SU-DHL-6 (cell line): ENCODE results near the gene HEYL.

Experiments used
- H2AFZ ChIP-seq: fragments of 200-600 bp; sonication (generic); 2 replicates; pipeline ENCODE4 v1.6.1; 2014; ENCODE audit warnings: low read depth, mild to moderate bottlenecking, moderate library complexity, mixed read lengths, antibody characterized with exemption, low read length; ENCODE audit not compliant: severe bottlenecking
- H3F3A ChIP-seq: fragments of 200-600 bp; shearing (Covaris generic); 2 replicates; pipeline ENCODE4 v1.6.0; 2016; ENCODE audit warnings: antibody characterized with exemption, mild to moderate bottlenecking; ENCODE audit not compliant: insufficient read depth
- H3K27ac ChIP-seq: fragments of 200-600 bp; sonication (generic); 2 replicates; pipeline ENCODE4 v1.5.1; 2016; ENCODE audit warnings: low read depth, mild to moderate bottlenecking, low read length, moderate library complexity, mixed read lengths
- H3K27me3 ChIP-seq: fragments of 200-600 bp; sonication (generic), shearing (Covaris generic); 2 replicates; pipeline ENCODE4 v1.6.0; 2014; ENCODE audit warnings: mild to moderate bottlenecking, low read length
- H3K36me3 ChIP-seq: fragments of 200-600 bp; sonication (generic); 2 replicates; pipeline ENCODE4 v1.6.1; 2014; ENCODE audit warnings: mild to moderate bottlenecking, low read length, mixed read lengths
- H3K4me2 ChIP-seq: fragments of 300-600, 200-600 bp; shearing (Covaris generic), sonication (generic); 2 replicates; pipeline ENCODE4 v1.6.0; 2014; ENCODE audit warnings: low read length, low read depth, mild to moderate bottlenecking; ENCODE audit not compliant: poor library complexity, severe bottlenecking
- H3K4me3 ChIP-seq: fragments of 200-600 bp; sonication (generic); 2 replicates; pipeline ENCODE4 v1.5.1; 2014; ENCODE audit warnings: antibody characterized with exemption, low read length, mild to moderate bottlenecking, mixed read lengths; ENCODE audit not compliant: insufficient read depth, poor library complexity, severe bottlenecking
- H3K79me2 ChIP-seq: fragments of 200-600 bp; sonication (generic); 2 replicates; pipeline ENCODE4 v1.6.1; 2014; ENCODE audit warnings: mild to moderate bottlenecking, low read length, moderate library complexity; ENCODE audit not compliant: insufficient read depth
- H3K9ac ChIP-seq: fragments of 200-600 bp; sonication (generic); 2 replicates; pipeline ENCODE4 v1.7.0; 2014; ENCODE audit warnings: mild to moderate bottlenecking, low read length
- H3K9me2 ChIP-seq: fragments of 200-600 bp; sonication (generic); replicated peaks from 2 replicates; pipeline ENCODE4 v1.6.1; 2014; ENCODE audit warnings: low read length; ENCODE audit not compliant: insufficient read depth
- H3K9me3 ChIP-seq: fragments of 200-600 bp; sonication (generic); 2 replicates; pipeline ENCODE4 v1.6.1; 2014; ENCODE audit warnings: low read length, mixed read lengths; ENCODE audit not compliant: insufficient read depth
- H4K20me1 ChIP-seq: fragments of 200-600 bp; sonication (generic); 2 replicates; pipeline ENCODE4 v1.6.1; 2014; ENCODE audit warnings: low read depth, mild to moderate bottlenecking, antibody characterized with exemption, low read length, moderate library complexity, mixed read lengths
- EZH2phosphoT487 ChIP-seq: fragments of 200-600 bp; sonication (generic), shearing (Covaris generic); conservative IDR thresholded peaks from 2 replicates; pipeline ENCODE4 v1.6.1; 2018; ENCODE audit warnings: mild to moderate bottlenecking, antibody characterized with exemption, low read length, moderate library complexity, mixed read lengths
- TF ChIP-seq, protein P1 (sequence below): fragments of 200-600 bp; sonication (generic); IDR thresholded peaks from one replicate; pipeline ENCODE4 v1.5.1; 2017; ENCODE audit warnings: antibody characterized with exemption, mild to moderate bottlenecking, low read length, moderate library complexity; ENCODE audit not compliant: insufficient read depth, poor library complexity, severe bottlenecking

The HEYL gene

DNA sequence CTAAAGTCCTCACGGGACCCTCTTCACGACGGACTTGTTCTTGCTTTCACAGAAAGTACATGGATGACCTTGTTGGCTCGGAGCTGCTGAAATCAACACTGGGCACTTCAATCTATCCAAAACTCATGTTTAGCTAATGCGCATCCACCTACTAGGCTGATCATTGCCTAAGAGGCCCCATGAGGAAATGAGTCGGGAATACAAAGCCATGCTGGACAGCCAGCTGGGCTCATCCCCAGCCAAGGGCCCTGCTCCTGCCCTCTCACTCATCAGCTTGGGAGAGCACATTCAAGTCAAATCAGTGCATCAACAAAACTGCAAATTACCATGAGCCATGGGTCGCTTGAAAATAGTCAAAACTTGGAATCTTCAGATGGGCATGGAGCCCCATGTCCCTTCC is 14.8 kb upstream of the HEYL start:
- TF ChIP-seq EZH2phosphoT487: no peak
- TF ChIP-seq, protein P1, sequence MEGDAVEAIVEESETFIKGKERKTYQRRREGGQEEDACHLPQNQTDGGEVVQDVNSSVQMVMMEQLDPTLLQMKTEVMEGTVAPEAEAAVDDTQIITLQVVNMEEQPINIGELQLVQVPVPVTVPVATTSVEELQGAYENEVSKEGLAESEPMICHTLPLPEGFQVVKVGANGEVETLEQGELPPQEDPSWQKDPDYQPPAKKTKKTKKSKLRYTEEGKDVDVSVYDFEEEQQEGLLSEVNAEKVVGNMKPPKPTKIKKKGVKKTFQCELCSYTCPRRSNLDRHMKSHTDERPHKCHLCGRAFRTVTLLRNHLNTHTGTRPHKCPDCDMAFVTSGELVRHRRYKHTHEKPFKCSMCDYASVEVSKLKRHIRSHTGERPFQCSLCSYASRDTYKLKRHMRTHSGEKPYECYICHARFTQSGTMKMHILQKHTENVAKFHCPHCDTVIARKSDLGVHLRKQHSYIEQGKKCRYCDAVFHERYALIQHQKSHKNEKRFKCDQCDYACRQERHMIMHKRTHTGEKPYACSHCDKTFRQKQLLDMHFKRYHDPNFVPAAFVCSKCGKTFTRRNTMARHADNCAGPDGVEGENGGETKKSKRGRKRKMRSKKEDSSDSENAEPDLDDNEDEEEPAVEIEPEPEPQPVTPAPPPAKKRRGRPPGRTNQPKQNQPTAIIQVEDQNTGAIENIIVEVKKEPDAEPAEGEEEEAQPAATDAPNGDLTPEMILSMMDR: no peak
- Histone ChIP-seq H3K27me3 (no peaks in the 10 kb centered on the region), H3K9ac (no peak overlapping the region)

DNA sequence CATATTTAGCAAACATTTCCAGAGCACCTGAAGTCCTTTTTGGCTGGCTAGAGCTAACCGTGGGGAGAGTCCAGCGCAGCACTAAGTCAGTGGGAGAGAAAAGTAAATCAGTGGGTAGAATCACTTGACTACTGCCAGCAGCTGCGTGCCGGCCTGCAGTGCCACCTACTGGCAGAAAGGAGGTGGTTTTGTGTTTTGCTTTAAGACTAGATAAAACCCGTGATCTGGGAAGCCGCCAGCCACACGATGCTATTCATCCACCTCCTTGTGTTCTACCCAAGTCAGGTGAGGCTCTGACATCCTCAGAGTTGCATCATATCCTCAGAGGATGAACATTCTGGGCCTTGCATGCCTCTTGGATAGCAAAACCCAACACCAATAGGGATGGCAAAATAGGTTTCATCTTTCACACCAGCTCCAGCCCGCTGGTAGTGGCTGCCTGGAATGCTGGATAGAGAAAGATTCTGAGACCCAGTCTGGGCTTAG is 14.1 kb upstream of the HEYL start:
- Histone ChIP-seq H2AFZ (no peak overlapping the region), H3K9me3 (no peaks in the 10 kb centered on the region), H3K27ac (no peak overlapping the region)

More for the DNA sequence above, 14.8 kb upstream of the HEYL start:
- H4K20me1 ChIP-seq: no peaks in the 10 kb centered on the region
- H3K36me3 ChIP-seq: no peaks in the 10 kb centered on the region
- H3F3A ChIP-seq: no peaks in the 10 kb centered on the region
- no peak overlapping the region for H3K4me3 ChIP-seq
- no peaks in the 10 kb centered on the region for H3K79me2 ChIP-seq
- H3K9me2 ChIP-seq: no peaks in the 10 kb centered on the region
- H3K27ac ChIP-seq: no peak overlapping the region
- no peak overlapping the region for H2AFZ ChIP-seq
- no peak overlapping the region for H3K4me2 ChIP-seq
- H3K9me3 ChIP-seq: no peaks in the 10 kb centered on the region

DNA sequence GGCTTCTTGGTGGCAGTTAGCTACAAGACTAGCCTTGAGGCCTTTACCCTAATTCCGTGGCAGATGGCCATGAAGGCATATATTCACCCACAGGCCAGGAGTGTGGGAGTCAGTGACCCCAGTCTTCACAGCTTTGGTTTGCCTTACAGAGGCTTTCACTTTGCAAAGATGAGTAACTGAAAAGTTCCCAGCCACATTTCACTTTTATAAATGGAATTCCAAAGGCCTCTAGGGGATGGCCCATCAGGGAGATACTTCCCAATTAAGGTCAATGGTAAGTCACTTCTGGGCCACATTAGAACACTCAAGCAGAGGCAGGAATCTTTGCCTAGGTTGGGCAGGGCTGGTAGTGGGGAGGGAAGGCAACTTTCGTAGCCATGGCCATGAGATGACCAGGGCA is 13.1 kb upstream of the HEYL start:
- Histone ChIP-seq H3K36me3 (no peaks in the 10 kb centered on the region), H3K27ac (no peak overlapping the region), H3F3A (no peaks in the 10 kb centered on the region), H3K27me3 (no peaks in the 10 kb centered on the region), H3K9me3 (no peaks in the 10 kb centered on the region), H3K9ac (no peak overlapping the region), H4K20me1 (no peaks in the 10 kb centered on the region), H3K4me3 (no peak overlapping the region), H3K9me2 (no peaks in the 10 kb centered on the region), H3K4me2 (no peak overlapping the region), H3K79me2 (no peaks in the 10 kb centered on the region), H2AFZ (no peak overlapping the region)
- TF ChIP-seq, protein P1: no peak
- TF ChIP-seq EZH2phosphoT487: no peak

More for the DNA sequence above, 14.1 kb upstream of the HEYL start:
- no peak for TF ChIP-seq EZH2phosphoT487
- TF ChIP-seq, protein P1: peak; percentile 67
- H3K27me3 ChIP-seq: no peaks in the 10 kb centered on the region
- no peaks in the 10 kb centered on the region for H3K9me2 ChIP-seq
- no peaks in the 10 kb centered on the region for H3K36me3 ChIP-seq
- H3K4me3 ChIP-seq: no peak overlapping the region
- no peaks in the 10 kb centered on the region for H3K79me2 ChIP-seq
- no peaks in the 10 kb centered on the region for H3F3A ChIP-seq
- no peak overlapping the region for H3K4me2 ChIP-seq
- H3K9ac ChIP-seq: no peak overlapping the region
- no peaks in the 10 kb centered on the region for H4K20me1 ChIP-seq
